Measurements from ENCODE around the gene MLNR.

MLNR gene

GRCh38 chr13:49246850-49247642 is 26.9 kb downstream of the MLNR start:
- Mint-ChIP-seq H3K36me3 (ENCODE audit: low read depth) (peaks cover 9% of the 10 kb centered on the region), H3K27me3 (ENCODE audit: low read depth) (peaks cover 15% of the 10 kb centered on the region), H3K27ac (peak overlapping the region; percentile 99), H3K4me3 (peak overlapping the region; percentile 96), H3K9me3 (no peaks in the 10 kb centered on the region), H3K4me1 (ENCODE audit: low read depth) (peaks cover 28% of the 10 kb centered on the region)
- no peak for DNase-seq (ENCODE audit: low spot score)

GRCh38 chr13:49247643-49248621 is 27.8 kb downstream of the MLNR start, which contains the start of gene CDADC1:
CDADC1 (plus strand) TSS chr13:49247925; CDS start chr13:49248038, 113 bp downstream.
- DNase-seq (ENCODE audit: low spot score) = peak; percentile 95
- Mint-ChIP-seq H3K27ac (peak within 1 kb of the TSS; percentile 99), H3K9me3 (no peaks in the 10 kb centered on the region), H3K27me3 (ENCODE audit: low read depth) (peaks cover 13% of the 10 kb centered on the region), H3K4me1 (ENCODE audit: low read depth) (peaks cover 28% of the 10 kb centered on the region), H3K36me3 (ENCODE audit: low read depth) (peaks cover 12% of the 10 kb centered on the region), H3K4me3 (peak within 1 kb of the TSS; percentile 96)

- H3K4me3 Mint-ChIP-seq = peak overlapping the region; percentile 96
- H3K27me3 Mint-ChIP-seq (ENCODE audit: low read depth) = peaks cover 10% of the 10 kb centered on the region
- no peak for DNase-seq (ENCODE audit: low spot score)
- peaks cover 34% of the 10 kb centered on the region for H3K4me1 Mint-ChIP-seq (ENCODE audit: low read depth)
- peaks cover 15% of the 10 kb centered on the region for H3K36me3 Mint-ChIP-seq (ENCODE audit: low read depth)
- no peaks in the 10 kb centered on the region for H3K9me3 Mint-ChIP-seq
- H3K27ac Mint-ChIP-seq = peak overlapping the region; percentile 99
Measured at GRCh38 chr13:49248622-49249002, 28.5 kb downstream of the MLNR start.

GRCh38 chr13:49251326-49251725 is 31.2 kb downstream of the MLNR start:
- no peaks in the 10 kb centered on the region for H3K27me3 Mint-ChIP-seq (ENCODE audit: low read depth)
- H3K27ac Mint-ChIP-seq = no peak overlapping the region
- peaks cover 51% of the 10 kb centered on the region for H3K4me1 Mint-ChIP-seq (ENCODE audit: low read depth)
- H3K4me3 Mint-ChIP-seq = no peak overlapping the region
- H3K36me3 Mint-ChIP-seq (ENCODE audit: low read depth) = peaks cover 38% of the 10 kb centered on the region
- no peak for DNase-seq (ENCODE audit: low spot score)
- H3K9me3 Mint-ChIP-seq = no peaks in the 10 kb centered on the region

- peaks cover 45% of the 10 kb centered on the region for H3K36me3 Mint-ChIP-seq (ENCODE audit: low read depth)
- no peaks in the 10 kb centered on the region for H3K27me3 Mint-ChIP-seq (ENCODE audit: low read depth)
- peak overlapping the region; percentile 47 for H3K27ac Mint-ChIP-seq
- peaks cover 47% of the 10 kb centered on the region for H3K4me1 Mint-ChIP-seq (ENCODE audit: low read depth)
- H3K9me3 Mint-ChIP-seq = no peaks in the 10 kb centered on the region
- no peak for DNase-seq (ENCODE audit: low spot score)
- H3K4me3 Mint-ChIP-seq = peak overlapping the region; percentile 39
Measured at GRCh38 chr13:49253310-49253709, 33.2 kb downstream of the MLNR start.

GRCh38 chr13:49254007-49254406 is 33.9 kb downstream of the MLNR start:
- DNase-seq (ENCODE audit: low spot score) = no peak
- H3K27ac Mint-ChIP-seq = no peak overlapping the region
- peaks cover 43% of the 10 kb centered on the region for H3K4me1 Mint-ChIP-seq (ENCODE audit: low read depth)
- no peaks in the 10 kb centered on the region for H3K27me3 Mint-ChIP-seq (ENCODE audit: low read depth)
- H3K4me3 Mint-ChIP-seq = peak overlapping the region; percentile 52
- peaks cover 47% of the 10 kb centered on the region for H3K36me3 Mint-ChIP-seq (ENCODE audit: low read depth)
- H3K9me3 Mint-ChIP-seq = no peaks in the 10 kb centered on the region

- DNase-seq (ENCODE audit: low spot score) = no peak
- Mint-ChIP-seq H3K4me1 (ENCODE audit: low read depth) (peaks cover 29% of the 10 kb centered on the region), H3K27ac (no peak overlapping the region), H3K9me3 (no peaks in the 10 kb centered on the region), H3K27me3 (ENCODE audit: low read depth) (no peaks in the 10 kb centered on the region), H3K4me3 (no peak overlapping the region), H3K36me3 (ENCODE audit: low read depth) (peaks cover 50% of the 10 kb centered on the region)
Measured at GRCh38 chr13:49256841-49257240, 36.7 kb downstream of the MLNR start.

- H3K27me3 Mint-ChIP-seq (ENCODE audit: low read depth) = no peaks in the 10 kb centered on the region
- H3K27ac Mint-ChIP-seq = peak overlapping the region; percentile 84
- peak overlapping the region; percentile 82 for H3K4me3 Mint-ChIP-seq
- H3K9me3 Mint-ChIP-seq = no peaks in the 10 kb centered on the region
- H3K36me3 Mint-ChIP-seq (ENCODE audit: low read depth) = peaks cover 43% of the 10 kb centered on the region
- H3K4me1 Mint-ChIP-seq (ENCODE audit: low read depth) = peaks cover 26% of the 10 kb centered on the region
- no peak for DNase-seq (ENCODE audit: low spot score)
Measured at GRCh38 chr13:49258089-49258796, 38.1 kb downstream of the MLNR start.

GRCh38 chr13:49259586-49259985 is 39.4 kb downstream of the MLNR start:
- peaks cover 34% of the 10 kb centered on the region for H3K36me3 Mint-ChIP-seq (ENCODE audit: low read depth)

GRCh38 chr13:49262634-49263033 is 42.5 kb downstream of the MLNR start:
- no peaks in the 10 kb centered on the region for H3K27me3 Mint-ChIP-seq (ENCODE audit: low read depth)
- H3K9me3 Mint-ChIP-seq = no peaks in the 10 kb centered on the region
- H3K36me3 Mint-ChIP-seq (ENCODE audit: low read depth) = peaks cover 24% of the 10 kb centered on the region
- DNase-seq (ENCODE audit: low spot score) = no peak
- no peak overlapping the region for H3K27ac Mint-ChIP-seq
- H3K4me1 Mint-ChIP-seq (ENCODE audit: low read depth) = peaks cover 6% of the 10 kb centered on the region
- H3K4me3 Mint-ChIP-seq = no peak overlapping the region

More at GRCh38 chr13:49259586-49259985, 39.4 kb downstream of the MLNR start:
- Mint-ChIP-seq H3K4me3 (no peak overlapping the region), H3K27ac (no peak overlapping the region), H3K27me3 (ENCODE audit: low read depth) (no peaks in the 10 kb centered on the region), H3K9me3 (no peaks in the 10 kb centered on the region), H3K4me1 (ENCODE audit: low read depth) (peaks cover 16% of the 10 kb centered on the region)
- no peak for DNase-seq (ENCODE audit: low spot score)

GRCh38 chr13:49265822-49266221 is 45.7 kb downstream of the MLNR start:
- Mint-ChIP-seq H3K9me3 (no peaks in the 10 kb centered on the region), H3K4me3 (no peak overlapping the region), H3K27ac (no peak overlapping the region), H3K27me3 (ENCODE audit: low read depth) (no peaks in the 10 kb centered on the region), H3K4me1 (ENCODE audit: low read depth) (no peaks in the 10 kb centered on the region), H3K36me3 (ENCODE audit: low read depth) (peaks cover 16% of the 10 kb centered on the region)
- no peak for DNase-seq (ENCODE audit: low spot score)

- Mint-ChIP-seq H3K27me3 (ENCODE audit: low read depth) (no peaks in the 10 kb centered on the region), H3K4me3 (no peak overlapping the region), H3K36me3 (ENCODE audit: low read depth) (peaks cover 16% of the 10 kb centered on the region), H3K27ac (no peak overlapping the region), H3K9me3 (no peaks in the 10 kb centered on the region), H3K4me1 (ENCODE audit: low read depth) (no peaks in the 10 kb centered on the region)
- DNase-seq (ENCODE audit: low spot score) = no peak
Measured at GRCh38 chr13:49271264-49271663, 51.1 kb downstream of the MLNR start.
